Islet precursor cell (in vitro differentiated cells): Measurements from ENCODE around the gene AMOTL1.
A peak's percentile ranks its signal among the peaks of the same experiment; 100 is the strongest.

ENCODE experiments used
- DNase-seq: peaks from one replicate; pipeline ENCODE4 v3.0.0-alpha.2; 2018

AMOTL1 gene

GRCh38 chr11:94767701-94768601 is at the start of gene AMOTL1:
Gene AMOTL1 (plus strand): TSS chr11:94768356. CDS start chr11:94768512, 156 bp downstream.
- peak; percentile 99 for DNase-seq

GRCh38 chr11:94719876-94720275 is 48.3 kb upstream of the AMOTL1 start:
- no peak for DNase-seq

GRCh38 chr11:94721565-94722292 is 46.4 kb upstream of the AMOTL1 start:
- no peak for DNase-seq

- no peak for DNase-seq
Measured at GRCh38 chr11:94722735-94723134, 45.4 kb upstream of the AMOTL1 start.

GRCh38 chr11:94725097-94725496 is 43.1 kb upstream of the AMOTL1 start:
- no peak for DNase-seq

GRCh38 chr11:94727819-94728218 is 40.3 kb upstream of the AMOTL1 start:
- no peak for DNase-seq

- DNase-seq: no peak
Measured at GRCh38 chr11:94728541-94728940, 39.6 kb upstream of the AMOTL1 start.

- no peak for DNase-seq
Measured at GRCh38 chr11:94728966-94729751, 39.0 kb upstream of the AMOTL1 start.

GRCh38 chr11:94730153-94730552 is 38.0 kb upstream of the AMOTL1 start:
- DNase-seq: no peak

GRCh38 chr11:94731880-94732601 is 36.1 kb upstream of the AMOTL1 start:
- peak; percentile 87 for DNase-seq

- peak; percentile 63 for DNase-seq
Measured at GRCh38 chr11:94732617-94733281, 35.4 kb upstream of the AMOTL1 start.

GRCh38 chr11:94734563-94735275 is 33.4 kb upstream of the AMOTL1 start:
- DNase-seq: peak; percentile 88

- DNase-seq: no peak
Measured at GRCh38 chr11:94735907-94736306, 32.2 kb upstream of the AMOTL1 start.

GRCh38 chr11:94737171-94737611 is 31.0 kb upstream of the AMOTL1 start:
- no peak for DNase-seq

GRCh38 chr11:94738746-94739145 is 29.4 kb upstream of the AMOTL1 start:
- no peak for DNase-seq

- no peak for DNase-seq
Measured at GRCh38 chr11:94739331-94739730, 28.8 kb upstream of the AMOTL1 start.

- peak; percentile 66 for DNase-seq
Measured at GRCh38 chr11:94740083-94741021, 27.8 kb upstream of the AMOTL1 start.

GRCh38 chr11:94741022-94741679 is 27.0 kb upstream of the AMOTL1 start:
- DNase-seq: peak; percentile 82

- no peak for DNase-seq
Measured at GRCh38 chr11:94742665-94743064, 25.5 kb upstream of the AMOTL1 start.
